Heart left ventricle (tissue), 13 donors: ENCODE data around the gene NRP1.

ENCODE experiments used
- CTCF ChIP-seq, 12 donors: fragments of 200-600 bp; sonication (generic) in 4 of 12; IDR thresholded peaks; one replicate each; pipeline versions ENCODE4 v1.5.0 to v1.8.0; 2018 to 2022; ENCODE audit warnings: antibody characterized with exemption in 12 of 12, mild to moderate bottlenecking in 5 of 12
- POLR2A ChIP-seq, 2 donors: fragments of 450-650 bp; IDR thresholded peaks; one replicate each; pipeline ENCODE4 v1.6.1; 2017; ENCODE audit warnings: antibody characterized with exemption in 2 of 2, mild to moderate bottlenecking in 2 of 2, moderate library complexity in 2 of 2
- donor health status: ischemic (EF 13 %, LVEDD 7.1; RV severe dilation, severe dysfunction).
- donor health status: DM: no; HTN: yes; CAD: no.
- donor health status: DM: no; HTN: no; CAD: no.
- donor health status: ischemic (EF 25% LVEDD 6.9; RV normal size, moderate dysfunction).
- donor health status: ischemic (EF 25% LVEDD 5.7; RV mildly dilated, moderate dysfunction).
- donor health status: ischemic (EF 35%, LVEDD 5.7; RV mildly dilated, moderate dysfunction).
- donor health status: nonischemic (EF 11% LVEDD 7.7; RV severe dilation, severe dysfunction).
- donor health status: DM: yes; HTN: yes; CAD: no.
- donor health status: PGD.
- donor health status: ischemic (EF 29% LVEDD 5.4; RV normal size, mild dysfunction).
- donor health status: nonischemic (EF 23%, LVEDD 6.1; RV moderate dilation, normal function).

GRCh38 chr10:33262871-33263270, 71.6 kb downstream of the NRP1 start:
- TF ChIP-seq CTCF (IDR thresholded peaks at IDR 0.05) (no peak), POLR2A (IDR thresholded peaks at IDR 0.05) (no peak)
